Ishikawa (cell line): ENCODE data around the gene EEF1AKMT3.

Source experiments
- CEBPB ChIP-seq: IDR thresholded peaks from 2 replicates; pipeline ENCODE4 v1.6.1; 2012
- CREB1 ChIP-seq: IDR thresholded peaks from 2 replicates; pipeline ENCODE4 v1.6.1; 2012; ENCODE audit warnings: low read depth
- EGR1 ChIP-seq: IDR thresholded peaks from 2 replicates; pipeline ENCODE4 v1.6.1; 2012
- EP300 ChIP-seq: IDR thresholded peaks from 2 replicates; pipeline ENCODE4 v1.6.1; 2012; ENCODE audit warnings: borderline replicate concordance
- FOXM1 ChIP-seq: IDR thresholded peaks from 2 replicates; pipeline ENCODE4 v1.6.1; 2012; ENCODE audit warnings: low read depth, borderline replicate concordance
- NFIC ChIP-seq: IDR thresholded peaks from 2 replicates; pipeline ENCODE4 v1.6.1; 2012
- RAD21 ChIP-seq: IDR thresholded peaks from 2 replicates; pipeline ENCODE4 v1.6.1; 2012; ENCODE audit warnings: low read depth
- TAF1 ChIP-seq: IDR thresholded peaks from 2 replicates; pipeline ENCODE4 v1.6.1; 2012; ENCODE audit warnings: low read depth, mild to moderate bottlenecking
- TEAD4 ChIP-seq: IDR thresholded peaks from 2 replicates; pipeline ENCODE4 v1.6.1; 2012
- USF1 ChIP-seq: IDR thresholded peaks from 2 replicates; pipeline ENCODE4 v1.6.1; 2012
- YY1 ChIP-seq: IDR thresholded peaks from 2 replicates; pipeline ENCODE4 v1.6.1; 2012; ENCODE audit warnings: low read depth

DNA sequence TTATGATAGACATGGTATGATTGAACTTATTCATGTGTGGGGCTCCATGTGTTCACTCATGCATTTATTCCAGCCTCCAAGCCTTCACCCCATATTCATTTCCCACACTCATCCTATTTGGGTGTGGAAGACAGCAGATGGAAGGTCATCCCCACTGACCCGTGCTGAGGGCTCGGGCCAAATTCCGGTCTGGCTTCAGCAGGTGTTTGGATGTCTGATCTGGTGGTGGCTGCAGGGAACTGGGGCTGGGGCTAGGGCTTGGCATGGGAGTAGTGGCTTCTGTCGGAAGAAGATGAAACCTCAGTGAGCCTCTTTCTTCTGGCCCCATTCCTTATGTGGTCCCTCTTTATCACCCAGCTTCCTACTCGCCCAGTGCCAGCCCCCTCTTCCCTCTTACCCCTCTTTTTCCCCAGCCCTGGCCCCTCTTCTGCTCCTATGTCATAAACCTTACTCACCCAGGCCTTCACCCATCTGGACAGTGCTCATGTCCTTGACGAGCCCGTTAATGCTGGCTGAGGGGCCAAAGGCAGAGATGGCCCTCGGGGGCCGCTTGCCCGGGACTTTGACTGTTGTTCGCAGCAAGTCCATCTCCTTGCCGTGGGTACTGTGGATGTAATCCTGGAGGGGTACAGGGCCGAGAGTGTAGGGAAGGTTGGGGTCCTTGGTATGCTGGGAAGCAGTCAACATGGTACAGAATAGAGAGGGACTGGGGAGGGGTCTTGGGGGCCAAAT lies 41.9 kb upstream of the EEF1AKMT3 start:
- TF ChIP-seq EGR1 (no peak), YY1 (no peak), FOXM1 (no peak), CEBPB (no peak), TEAD4 (no peak), RAD21 (no peak), NFIC (no peak), USF1 (no peak), CREB1 (no peak), TAF1 (no peak), EP300 (no peak)
